ENCODE data around the gene ADAM15. TPM values are rescaled to one million over a fixed set of nuclear protein-coding genes. Genes with fewer than 3 reads are reported as not detected.

Gene ADAM15
- total and polyA plus RNA-seq, 4 donors = 49.5 to 233 (median 160) TPM

- no peaks in the 10 kb centered on the region for H3K4me1 ChIP-seq (ENCODE audit: control insufficient read depth in 5 of 5, insufficient read depth in 5 of 5, low read length in 5 of 5)
- ATAC-seq (ENCODE audit: insufficient read depth, low FRiP score) (no peak), DNase-seq (no peak)
- TF ChIP-seq, protein P1, sequence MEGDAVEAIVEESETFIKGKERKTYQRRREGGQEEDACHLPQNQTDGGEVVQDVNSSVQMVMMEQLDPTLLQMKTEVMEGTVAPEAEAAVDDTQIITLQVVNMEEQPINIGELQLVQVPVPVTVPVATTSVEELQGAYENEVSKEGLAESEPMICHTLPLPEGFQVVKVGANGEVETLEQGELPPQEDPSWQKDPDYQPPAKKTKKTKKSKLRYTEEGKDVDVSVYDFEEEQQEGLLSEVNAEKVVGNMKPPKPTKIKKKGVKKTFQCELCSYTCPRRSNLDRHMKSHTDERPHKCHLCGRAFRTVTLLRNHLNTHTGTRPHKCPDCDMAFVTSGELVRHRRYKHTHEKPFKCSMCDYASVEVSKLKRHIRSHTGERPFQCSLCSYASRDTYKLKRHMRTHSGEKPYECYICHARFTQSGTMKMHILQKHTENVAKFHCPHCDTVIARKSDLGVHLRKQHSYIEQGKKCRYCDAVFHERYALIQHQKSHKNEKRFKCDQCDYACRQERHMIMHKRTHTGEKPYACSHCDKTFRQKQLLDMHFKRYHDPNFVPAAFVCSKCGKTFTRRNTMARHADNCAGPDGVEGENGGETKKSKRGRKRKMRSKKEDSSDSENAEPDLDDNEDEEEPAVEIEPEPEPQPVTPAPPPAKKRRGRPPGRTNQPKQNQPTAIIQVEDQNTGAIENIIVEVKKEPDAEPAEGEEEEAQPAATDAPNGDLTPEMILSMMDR (IDR thresholded peaks at IDR 0.05; ENCODE audit: control extremely low read depth, extremely low read depth) = no peak
- no peak overlapping the region for H3K27ac ChIP-seq (ENCODE audit: low read depth in 1 of 2, low read length in 1 of 2)
- no peak overlapping the region for H3K9ac ChIP-seq (ENCODE audit: insufficient read depth in 1 of 2, low read length in 2 of 2)
- H3K4me3 ChIP-seq = no peak overlapping the region
- no peaks in the 10 kb centered on the region for H3K9me3 ChIP-seq (ENCODE audit: control insufficient read depth in 4 of 4, insufficient read depth in 3 of 4, low read length in 3 of 4)
- WGBS, 2 donors = 87 to 88% methylated on average over 14 to 15 of the region's 15 CpGs
- H3K36me3 ChIP-seq (ENCODE audit: control insufficient read depth in 4 of 4, insufficient read depth in 4 of 4, low read length in 4 of 4) = no peaks in the 10 kb centered on the region
- no peaks in the 10 kb centered on the region for H3K27me3 ChIP-seq (ENCODE audit: control insufficient read depth in 3 of 3, insufficient read depth in 3 of 3, low read length in 2 of 3)
Measured at GRCh38 chr1:155030243-155030795, 20.8 kb upstream of the ADAM15 start.

DNA sequence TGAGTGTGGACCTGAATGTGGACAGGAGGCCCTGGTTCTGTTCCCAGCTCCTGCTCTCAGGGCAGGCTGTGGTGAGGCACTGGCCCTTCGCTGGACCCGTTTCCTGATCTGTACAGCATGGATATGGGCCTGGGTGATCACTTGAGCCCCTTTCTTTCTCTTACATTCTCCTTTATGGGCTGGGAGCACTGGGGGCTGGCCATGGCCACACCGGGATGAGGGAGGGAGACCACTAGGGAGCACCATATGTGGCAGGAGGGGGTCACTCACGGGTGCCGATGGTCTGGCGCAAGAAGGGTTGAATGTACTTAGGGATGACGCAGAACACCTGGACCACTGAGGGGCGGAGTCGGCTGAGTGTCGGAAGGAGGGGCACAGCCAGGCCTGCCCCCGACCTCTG lies 20.2 kb upstream of the ADAM15 start:
- TF ChIP-seq, protein P1 (IDR thresholded peaks at IDR 0.05; ENCODE audit: control extremely low read depth, extremely low read depth) = no peak
- Histone ChIP-seq H3K9ac (ENCODE audit: insufficient read depth in 1 of 2, low read length in 2 of 2) (no peak overlapping the region), H3K9me3 (ENCODE audit: control insufficient read depth in 4 of 4, insufficient read depth in 3 of 4, low read length in 3 of 4) (no peaks in the 10 kb centered on the region), H3K4me3 (no peak overlapping the region), H3K27me3 (ENCODE audit: control insufficient read depth in 3 of 3, insufficient read depth in 3 of 3, low read length in 2 of 3) (no peaks in the 10 kb centered on the region), H3K27ac (ENCODE audit: low read depth in 1 of 2, low read length in 1 of 2) (no peak overlapping the region), H3K36me3 (ENCODE audit: control insufficient read depth in 4 of 4, insufficient read depth in 4 of 4, low read length in 4 of 4) (no peaks in the 10 kb centered on the region), H3K4me1 (ENCODE audit: control insufficient read depth in 5 of 5, insufficient read depth in 5 of 5, low read length in 5 of 5) (no peaks in the 10 kb centered on the region)
- 83 to 86% methylated on average over 11 of the region's 11 CpGs for WGBS, 2 donors
- DNase-seq = no peak
- no peak for ATAC-seq (ENCODE audit: insufficient read depth, low FRiP score)

DNA sequence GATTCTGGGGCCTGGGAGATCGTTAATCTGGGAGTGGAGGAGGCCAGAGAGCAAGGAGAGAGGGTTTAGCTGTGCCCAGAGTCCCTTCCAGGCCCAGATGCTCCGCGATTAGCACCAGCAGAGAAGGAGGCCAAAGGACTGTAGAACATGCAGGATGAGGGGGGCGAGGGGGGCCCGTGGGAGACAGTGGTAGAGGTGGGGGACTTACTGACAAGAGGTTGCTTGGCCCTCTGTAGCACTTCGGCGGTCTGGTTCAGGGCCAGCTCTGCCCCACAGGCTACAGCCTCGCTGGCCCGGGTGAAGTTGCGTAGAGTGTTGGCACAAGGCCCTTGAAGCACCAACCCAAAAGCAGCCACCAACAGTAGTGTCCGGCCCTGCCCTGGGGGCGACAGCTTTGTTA lies 18.2 kb upstream of the ADAM15 start:
- no peaks in the 10 kb centered on the region for H3K36me3 ChIP-seq (ENCODE audit: control insufficient read depth in 4 of 4, insufficient read depth in 4 of 4, low read length in 4 of 4)
- H3K4me1 ChIP-seq (ENCODE audit: control insufficient read depth in 5 of 5, insufficient read depth in 5 of 5, low read length in 5 of 5) = peaks cover 0 to 5% (median 0%) of the 10 kb centered on the region in 5 donors
- no peak overlapping the region for H3K4me3 ChIP-seq
- ATAC-seq (ENCODE audit: insufficient read depth, low FRiP score) (no peak), DNase-seq (no peak)
- H3K27me3 ChIP-seq (ENCODE audit: control insufficient read depth in 3 of 3, insufficient read depth in 3 of 3, low read length in 2 of 3) = no peaks in the 10 kb centered on the region
- 88 to 94% methylated on average over 12 of the region's 12 CpGs for WGBS, 2 donors
- no peak overlapping the region for H3K9ac ChIP-seq (ENCODE audit: insufficient read depth in 1 of 2, low read length in 2 of 2)
- no peak overlapping the region for H3K27ac ChIP-seq (ENCODE audit: low read depth in 1 of 2, low read length in 1 of 2)
- H3K9me3 ChIP-seq (ENCODE audit: control insufficient read depth in 4 of 4, insufficient read depth in 3 of 4, low read length in 3 of 4) = no peaks in the 10 kb centered on the region
- TF ChIP-seq, protein P1 (IDR thresholded peaks at IDR 0.05; ENCODE audit: control extremely low read depth, extremely low read depth) = no peak

DNA sequence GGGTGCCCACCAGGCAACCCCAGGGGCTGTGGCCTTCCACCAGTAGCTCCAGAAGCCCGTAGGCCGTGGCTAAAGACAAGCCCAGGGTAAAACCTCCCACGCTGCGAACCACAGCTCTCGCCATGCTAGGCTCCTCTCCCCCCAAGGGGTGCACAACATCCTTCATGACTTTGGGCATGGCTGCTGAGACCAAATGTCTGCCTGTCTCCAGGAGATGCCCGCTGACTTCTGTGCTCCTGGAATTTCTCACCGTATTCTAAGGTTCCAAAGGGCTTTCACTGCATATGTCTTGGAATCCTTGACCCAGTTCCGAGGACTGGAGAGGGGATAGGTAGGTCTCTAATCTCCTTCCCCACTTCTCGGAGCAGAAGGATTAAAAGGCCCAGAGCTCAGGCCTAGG lies 17.6 kb upstream of the ADAM15 start, which contains the start of the genes DCST1 and DCST2:
TSS of gene DCST1 (plus strand) at position 301 of the 400 bp plus-strand sequence. CDS start 213 bp downstream, outside the sequence.
TSS of gene DCST2 (minus strand) at position 258 of the 400 bp plus-strand sequence. CDS start at position 178, 80 bp downstream.
- TF ChIP-seq, protein P1 (IDR thresholded peaks at IDR 0.05; ENCODE audit: control extremely low read depth, extremely low read depth) = no peak
- Histone ChIP-seq H3K4me1 (ENCODE audit: control insufficient read depth in 5 of 5, insufficient read depth in 5 of 5, low read length in 5 of 5) (peaks cover 0 to 5% (median 0%) of the 10 kb centered on the region in 5 donors), H3K9ac (ENCODE audit: insufficient read depth in 1 of 2, low read length in 2 of 2) (no peak within 1 kb of the TSS), H3K36me3 (ENCODE audit: control insufficient read depth in 4 of 4, insufficient read depth in 4 of 4, low read length in 4 of 4) (no peaks in the 10 kb centered on the region), H3K9me3 (ENCODE audit: control insufficient read depth in 4 of 4, insufficient read depth in 3 of 4, low read length in 3 of 4) (no peaks in the 10 kb centered on the region), H3K27ac (ENCODE audit: low read depth in 1 of 2, low read length in 1 of 2) (no peak within 1 kb of the TSS), H3K4me3 (no peak within 1 kb of the TSS), H3K27me3 (ENCODE audit: control insufficient read depth in 3 of 3, insufficient read depth in 3 of 3, low read length in 2 of 3) (no peaks in the 10 kb centered on the region)
- no peak for ATAC-seq (ENCODE audit: insufficient read depth, low FRiP score)
- WGBS, 2 donors = 95 to 98% methylated on average over 9 of the region's 9 CpGs
- DNase-seq = no peak

All from lung (tissue), 12 donors.